ENCODE data around the gene ANXA2R.

Gene ANXA2R

GRCh38 chr5:42994246-42994554 is 45.9 kb downstream of the ANXA2R start:
- Histone ChIP-seq H2AFZ (ENCODE audit: low read depth, low read length) (peak overlapping the region; percentile 14), H3K27me3 (ENCODE audit: insufficient read depth, low read length, poor library complexity) (no peaks in the 10 kb centered on the region), H3K27ac (ENCODE audit: low read length) (peak overlapping the region; percentile 98), H3K4me2 (ENCODE audit: insufficient read depth, low read length) (peak overlapping the region; percentile 73), H3K9me3 (ENCODE audit: insufficient read depth, low read length, severe bottlenecking) (peaks cover under 1% of the 10 kb centered on the region), H4K20me1 (ENCODE audit: insufficient read depth, low read length) (no peaks in the 10 kb centered on the region), H3K36me3 (ENCODE audit: insufficient read depth, low read length) (peaks cover 7% of the 10 kb centered on the region; the same call in 1 of the 2 replicates), H3K9ac (ENCODE audit: low read depth, low read length) (peak overlapping the region; percentile 89), H3K4me3 (ENCODE audit: low read depth in 1 of 2, low read length in 2 of 2) (peak overlapping the region; percentile 70 to 83), H3K4me1 (ENCODE audit: insufficient read depth, low read length) (peaks cover 42% of the 10 kb centered on the region), H3K79me2 (ENCODE audit: insufficient read depth, low read length) (peaks cover 84% of the 10 kb centered on the region)
- ATAC-seq (ENCODE audit: insufficient read depth, low read depth) (no peak), DNase-seq (no peak)
- no peak for TF ChIP-seq EZH2 (IDR thresholded peaks at IDR 0.05; ENCODE audit: borderline replicate concordance, low read depth, low read length, severe bottlenecking)
- no peak for TF ChIP-seq CTCF (IDR thresholded peaks at IDR 0.05; ENCODE audit: borderline replicate concordance, extremely low read depth, low read length, poor library complexity, severe bottlenecking)

GRCh38 chr5:42993516-42994245 is 46.4 kb downstream of the ANXA2R start:
- DNase-seq: peak; percentile 71

GRCh38 chr5:42992088-42992879 is 47.8 kb downstream of the ANXA2R start:
- DNase-seq: peak; percentile 88
- peak overlapping the region; percentile 48 for H2AFZ ChIP-seq (ENCODE audit: low read depth, low read length)

More at GRCh38 chr5:42993516-42994245, 46.4 kb downstream of the ANXA2R start:
- H3K4me1 ChIP-seq (ENCODE audit: insufficient read depth, low read length): peaks cover 42% of the 10 kb centered on the region
- no peaks in the 10 kb centered on the region for H3K27me3 ChIP-seq (ENCODE audit: insufficient read depth, low read length, poor library complexity)
- H3K79me2 ChIP-seq (ENCODE audit: insufficient read depth, low read length): peaks cover 85% of the 10 kb centered on the region
- peak overlapping the region; percentile 70 to 83 for H3K4me3 ChIP-seq (ENCODE audit: low read depth in 1 of 2, low read length in 2 of 2)
- no peaks in the 10 kb centered on the region for H4K20me1 ChIP-seq (ENCODE audit: insufficient read depth, low read length)
- TF ChIP-seq EZH2 (IDR thresholded peaks at IDR 0.05; ENCODE audit: borderline replicate concordance, low read depth, low read length, severe bottlenecking) (no peak), CTCF (IDR thresholded peaks at IDR 0.05; ENCODE audit: borderline replicate concordance, extremely low read depth, low read length, poor library complexity, severe bottlenecking) (no peak)
- H3K9ac ChIP-seq (ENCODE audit: low read depth, low read length): peak overlapping the region; percentile 89
- peaks cover 7% of the 10 kb centered on the region; the same call in 1 of the 2 replicates for H3K36me3 ChIP-seq (ENCODE audit: insufficient read depth, low read length)
- peak overlapping the region; percentile 14; the same call in 1 of the 2 replicates for H2AFZ ChIP-seq (ENCODE audit: low read depth, low read length)
- peak overlapping the region; percentile 73 for H3K4me2 ChIP-seq (ENCODE audit: insufficient read depth, low read length)
- peaks cover 4% of the 10 kb centered on the region for H3K9me3 ChIP-seq (ENCODE audit: insufficient read depth, low read length, severe bottlenecking)
- peak overlapping the region; percentile 98 for H3K27ac ChIP-seq (ENCODE audit: low read length)
- peak; percentile 27 for ATAC-seq (ENCODE audit: insufficient read depth, low read depth)

More at GRCh38 chr5:42992088-42992879, 47.8 kb downstream of the ANXA2R start:
- Histone ChIP-seq H3K79me2 (ENCODE audit: insufficient read depth, low read length) (peaks cover 77% of the 10 kb centered on the region), H3K9ac (ENCODE audit: low read depth, low read length) (peak overlapping the region; percentile 89), H3K4me2 (ENCODE audit: insufficient read depth, low read length) (peak overlapping the region; percentile 73), H3K36me3 (ENCODE audit: insufficient read depth, low read length) (no peaks in the 10 kb centered on the region; the same call in 1 of the 2 replicates), H4K20me1 (ENCODE audit: insufficient read depth, low read length) (no peaks in the 10 kb centered on the region), H3K27me3 (ENCODE audit: insufficient read depth, low read length, poor library complexity) (no peaks in the 10 kb centered on the region), H3K27ac (ENCODE audit: low read length) (peak overlapping the region; percentile 98), H3K4me3 (ENCODE audit: low read depth in 1 of 2, low read length in 2 of 2) (peak overlapping the region; percentile 70 to 83), H3K4me1 (ENCODE audit: insufficient read depth, low read length) (peaks cover 42% of the 10 kb centered on the region), H3K9me3 (ENCODE audit: insufficient read depth, low read length, severe bottlenecking) (peaks cover 9% of the 10 kb centered on the region)
- TF ChIP-seq EZH2 (IDR thresholded peaks at IDR 0.05; ENCODE audit: borderline replicate concordance, low read depth, low read length, severe bottlenecking): no peak
- peak; percentile 51 for ATAC-seq (ENCODE audit: insufficient read depth, low read depth)
